ENCODE results near the gene GNE. TPM values are rescaled to one million over a fixed set of nuclear protein-coding genes. Genes with fewer than 3 reads are reported as not detected.

The GNE gene
- total and polyA plus RNA-seq, 10 of the 15 experiments (the other 5 are each of a cell fraction or from before 2014, with no cell fraction given), result 4.1 to 13.6 (median 10.7) TPM

- Histone ChIP-seq H3K27me3 (replicated peaks in 1 of 2; ENCODE audit: control insufficient read depth in 2 of 2, insufficient read depth in 2 of 2, low read length in 1 of 2) (no peaks in the 10 kb centered on the region; a peak in 2 of 4 replicates), H3K27ac (ENCODE audit: control insufficient read depth, insufficient read depth) (no peak overlapping the region), H2AFZ (ENCODE audit: control insufficient read depth, low read depth, low read length) (no peak overlapping the region), H3K4me2 (ENCODE audit: control insufficient read depth, insufficient read depth) (no peak overlapping the region), H3K36me3 (ENCODE audit: control insufficient read depth in 2 of 2, insufficient read depth in 2 of 2, low read length in 1 of 2) (no peaks in the 10 kb centered on the region), H3K9ac (ENCODE audit: control insufficient read depth, insufficient read depth, low read length) (no peak overlapping the region), H3K4me3 (no peak overlapping the region), H4K20me1 (ENCODE audit: control insufficient read depth, insufficient read depth) (no peaks in the 10 kb centered on the region), H3K79me2 (ENCODE audit: control insufficient read depth, insufficient read depth, low read length) (no peaks in the 10 kb centered on the region), H3K4me1 (ENCODE audit: control insufficient read depth, insufficient read depth, low read length) (no peaks in the 10 kb centered on the region), H3K9me3 (replicated peaks; ENCODE audit: control insufficient read depth, insufficient read depth, low read length) (no peaks in the 10 kb centered on the region)
- BruUV-seq (replicated peaks), result no TSS peak
- CTCF ChIA-PET, result interaction anchor here (0.6 to 4.3 kb wide), 2 partner anchors 66 to 72 kb away, joined by 3 to 19 read pairs; no protein-coding TSS in a partner anchor
- SMC1A ChIA-PET (ENCODE audit: uncharacterized antibody, unreplicated experiment), result no interaction called here
- POLR2A ChIA-PET, result no interaction called here
- ATAC-seq (no peak), FAIRE-seq (no peak), DNase-seq (ENCODE audit: low read depth, low spot score) (no peak)
- intact Hi-C loops (cut with micrococcal nuclease; ENCODE audit: unreplicated experiment), result no loop called here
- in situ Hi-C loops (cut with MboI), result no loop called here
- 58% methylated on average over 7 of the region's 7 CpGs for WGBS (ENCODE audit: insufficient coverage, insufficient replicate concordance, low lambda C conversion rate, missing lambda C conversion rate)
- TF ChIP-seq SRF (IDR thresholded peaks at IDR 0.05; ENCODE audit: low read depth in 2 of 2, low read length in 2 of 2) (no peak), TBL1XR1 (IDR thresholded peaks at IDR 0.05; ENCODE audit: low read depth, low read length) (no peak), FOS (IDR thresholded peaks at IDR 0.05; ENCODE audit: borderline replicate concordance, extremely low read depth, insufficient read length) (no peak), E4F1 (IDR thresholded peaks at IDR 0.05; ENCODE audit: borderline replicate concordance, partially characterized antibody) (no peak), BCL11A (IDR thresholded peaks at IDR 0.05; ENCODE audit: low read depth, low read length) (no peak)
- RAD21 ChIA-PET (ENCODE audit: unreplicated experiment), result no interaction called here
Measured at GRCh38 chr9:36174271-36174670, 84.0 kb downstream of the GNE start.

- intact Hi-C loops (cut with micrococcal nuclease; ENCODE audit: unreplicated experiment) (no loop called here), in situ Hi-C loops (cut with MboI) (no loop called here)
- SMC1A ChIA-PET (ENCODE audit: uncharacterized antibody, unreplicated experiment), result no interaction called here
- no peak overlapping the region for H3K9ac ChIP-seq (ENCODE audit: control insufficient read depth, insufficient read depth, low read length)
- H3K4me2 ChIP-seq (ENCODE audit: control insufficient read depth, insufficient read depth), result no peak overlapping the region
- BruUV-seq (replicated peaks), result no TSS peak
- RAD21 ChIA-PET (ENCODE audit: unreplicated experiment), result no interaction called here
- FAIRE-seq, result no peak
- no peaks in the 10 kb centered on the region for H3K36me3 ChIP-seq (ENCODE audit: control insufficient read depth in 2 of 2, insufficient read depth in 2 of 2, low read length in 1 of 2)
- no peak for ATAC-seq
- no peak overlapping the region for H3K4me3 ChIP-seq
- TF ChIP-seq KAT2A (conservative IDR thresholded peaks at IDR 0.05; ENCODE audit: control insufficient read depth, low read depth, low read length), result no peak
- no peak for TF ChIP-seq REST (IDR thresholded peaks at IDR 0.05; ENCODE audit: low read depth, low read length)
- TF ChIP-seq ASH2L (IDR thresholded peaks at IDR 0.05; ENCODE audit: borderline replicate concordance, low read depth), result no peak
- TF ChIP-seq, protein P1, sequence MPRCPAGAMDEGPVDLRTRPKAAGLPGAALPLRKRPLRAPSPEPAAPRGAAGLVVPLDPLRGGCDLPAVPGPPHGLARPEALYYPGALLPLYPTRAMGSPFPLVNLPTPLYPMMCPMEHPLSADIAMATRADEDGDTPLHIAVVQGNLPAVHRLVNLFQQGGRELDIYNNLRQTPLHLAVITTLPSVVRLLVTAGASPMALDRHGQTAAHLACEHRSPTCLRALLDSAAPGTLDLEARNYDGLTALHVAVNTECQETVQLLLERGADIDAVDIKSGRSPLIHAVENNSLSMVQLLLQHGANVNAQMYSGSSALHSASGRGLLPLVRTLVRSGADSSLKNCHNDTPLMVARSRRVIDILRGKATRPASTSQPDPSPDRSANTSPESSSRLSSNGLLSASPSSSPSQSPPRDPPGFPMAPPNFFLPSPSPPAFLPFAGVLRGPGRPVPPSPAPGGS (IDR thresholded peaks at IDR 0.05; ENCODE audit: borderline replicate concordance, insufficient read depth, low read depth, low read length, poor library complexity, severe bottlenecking), result no peak
- TF ChIP-seq CBFB (IDR thresholded peaks at IDR 0.05; ENCODE audit: low read depth), result no peak
- no peak overlapping the region for H3K27ac ChIP-seq (ENCODE audit: control insufficient read depth, insufficient read depth)
- WGBS (ENCODE audit: insufficient coverage, insufficient replicate concordance, low lambda C conversion rate, missing lambda C conversion rate), result 34% methylated on average over 2 of the region's 2 CpGs
- no peaks in the 10 kb centered on the region; a peak in 2 of 4 replicates for H3K27me3 ChIP-seq (replicated peaks in 1 of 2; ENCODE audit: control insufficient read depth in 2 of 2, insufficient read depth in 2 of 2, low read length in 1 of 2)
- no peaks in the 10 kb centered on the region for H3K9me3 ChIP-seq (replicated peaks; ENCODE audit: control insufficient read depth, insufficient read depth, low read length)
- no peaks in the 10 kb centered on the region for H3K4me1 ChIP-seq (ENCODE audit: control insufficient read depth, insufficient read depth, low read length)
- POLR2A ChIA-PET, result no interaction called here
- DNase-seq (ENCODE audit: low read depth, low spot score), result no peak
- no peaks in the 10 kb centered on the region for H4K20me1 ChIP-seq (ENCODE audit: control insufficient read depth, insufficient read depth)
- CTCF ChIA-PET, result interaction anchor here (0.6 to 4.3 kb wide), 2 partner anchors 66 to 71 kb away, joined by 3 to 19 read pairs; no protein-coding TSS in a partner anchor
- H3K79me2 ChIP-seq (ENCODE audit: control insufficient read depth, insufficient read depth, low read length), result no peaks in the 10 kb centered on the region
- no peak overlapping the region for H2AFZ ChIP-seq (ENCODE audit: control insufficient read depth, low read depth, low read length)
Measured at GRCh38 chr9:36173861-36174260, 84.4 kb downstream of the GNE start.

All from GM12878 (cell line).